HG03103 (cell line): ENCODE data around the gene LHX1.

ENCODE experiments used
- ATAC-seq: cut with Tn5 transposase; IDR thresholded peaks from one replicate; pipeline ENCODE4 v1.9.1; 2021; ENCODE audit warnings: low read depth; ENCODE audit not compliant: unreplicated experiment

LHX1 gene

DNA sequence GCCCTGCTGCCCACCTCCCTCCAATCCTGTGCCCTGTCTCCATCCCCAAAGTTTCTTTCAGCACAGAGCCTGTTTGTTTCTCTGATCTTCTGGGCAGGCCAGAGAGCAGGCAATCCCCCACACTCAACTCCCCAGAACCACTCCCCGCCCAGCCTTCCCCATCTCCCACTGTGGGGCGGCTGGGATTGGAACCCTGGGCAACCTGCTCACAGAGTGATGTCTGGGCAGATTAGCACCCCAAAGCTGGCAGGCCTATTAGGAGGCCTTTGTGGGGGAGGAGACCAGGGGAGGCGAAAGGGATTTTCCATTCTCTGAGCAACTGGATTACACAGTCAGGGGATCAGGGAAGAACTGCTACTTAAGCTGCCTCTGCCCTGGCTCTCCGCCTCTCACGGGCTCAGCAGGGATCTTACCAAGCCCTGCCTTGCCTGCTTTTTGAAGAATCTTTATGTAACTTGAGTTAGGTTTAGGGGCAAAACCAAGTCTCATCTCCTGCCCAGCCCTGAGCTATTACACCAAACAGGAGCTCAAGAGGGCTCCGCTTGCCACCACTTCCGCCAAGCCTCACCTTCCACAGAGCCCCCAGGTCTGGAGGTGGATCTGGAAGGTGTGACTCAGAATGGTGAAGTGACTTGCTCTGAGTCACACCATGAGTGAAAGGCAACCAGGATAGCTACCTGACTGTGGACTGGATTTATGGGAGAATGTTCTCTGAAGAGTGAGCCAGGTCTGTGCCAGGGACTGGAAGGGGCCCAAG is 16.0 kb upstream of the LHX1 start:
- no peak for ATAC-seq

- ATAC-seq: no peak
Observed at GRCh38 chr17:36922175-36922574, 15.1 kb upstream of the LHX1 start.

GRCh38 chr17:36923814-36924221 is 13.5 kb upstream of the LHX1 start:
- ATAC-seq: no peak

- no peak for ATAC-seq
Observed at GRCh38 chr17:36926226-36926625, 11.0 kb upstream of the LHX1 start.

- ATAC-seq: no peak
Observed at GRCh38 chr17:36926701-36927100, 10.6 kb upstream of the LHX1 start.

DNA sequence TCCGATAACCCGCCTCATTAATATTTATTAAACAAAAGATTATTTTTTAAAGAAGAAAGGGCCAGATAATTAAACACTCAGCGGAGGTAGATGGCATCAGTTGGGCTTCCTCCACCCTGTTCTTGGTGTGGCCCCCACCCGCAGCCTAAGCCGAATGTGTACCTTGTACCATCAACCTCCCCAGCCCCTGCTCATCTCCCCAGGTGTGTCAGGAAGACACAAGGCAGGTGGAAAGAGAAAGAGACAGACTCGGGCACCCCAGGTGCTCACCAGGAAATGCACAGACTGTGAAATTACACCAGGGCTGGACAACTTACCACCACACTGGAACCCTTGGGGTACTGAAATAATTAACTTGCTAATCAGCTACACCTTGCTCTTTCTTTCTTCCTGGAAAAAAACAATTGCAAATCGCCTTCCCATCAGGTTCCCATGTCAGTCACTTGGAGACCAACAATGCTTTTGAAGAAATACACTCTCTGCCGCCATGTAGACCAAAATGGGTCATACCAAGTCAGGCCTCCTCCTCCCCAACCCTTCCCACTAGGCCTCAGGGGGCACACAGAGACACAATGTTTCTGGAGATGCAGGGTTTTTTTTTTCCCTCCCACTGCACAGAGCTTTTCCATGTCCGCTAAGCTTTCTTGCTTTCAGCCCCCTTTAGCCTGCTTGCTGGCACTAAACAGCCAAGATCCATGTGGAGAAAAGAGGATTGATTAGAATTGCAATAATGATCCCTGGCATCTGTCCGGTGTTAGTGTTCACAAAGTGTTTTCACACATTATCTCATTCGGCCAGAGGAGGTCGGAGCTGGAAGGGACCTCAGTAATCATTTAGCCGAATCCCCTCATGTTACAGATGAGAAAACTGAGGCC is 8.6 kb upstream of the LHX1 start:
- ATAC-seq: no peak

GRCh38 chr17:36929851-36930582 is 7.3 kb upstream of the LHX1 start:
- no peak for ATAC-seq

DNA sequence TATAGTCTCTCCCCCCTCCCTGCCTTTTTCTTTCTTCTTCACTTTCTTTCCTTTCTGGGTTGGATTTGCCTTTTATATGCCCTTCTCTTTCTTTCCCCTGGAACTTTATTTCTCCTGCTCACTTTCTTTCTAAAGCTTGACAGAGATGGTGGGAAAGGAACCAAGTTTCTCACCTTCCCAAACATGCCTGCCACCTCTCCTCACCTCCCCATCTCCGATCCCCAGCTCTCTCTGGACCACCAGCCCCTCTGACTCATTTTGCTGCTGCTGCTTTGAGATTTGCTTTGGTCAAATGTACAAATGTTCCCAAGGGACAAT is 6.7 kb upstream of the LHX1 start:
- ATAC-seq: no peak

DNA sequence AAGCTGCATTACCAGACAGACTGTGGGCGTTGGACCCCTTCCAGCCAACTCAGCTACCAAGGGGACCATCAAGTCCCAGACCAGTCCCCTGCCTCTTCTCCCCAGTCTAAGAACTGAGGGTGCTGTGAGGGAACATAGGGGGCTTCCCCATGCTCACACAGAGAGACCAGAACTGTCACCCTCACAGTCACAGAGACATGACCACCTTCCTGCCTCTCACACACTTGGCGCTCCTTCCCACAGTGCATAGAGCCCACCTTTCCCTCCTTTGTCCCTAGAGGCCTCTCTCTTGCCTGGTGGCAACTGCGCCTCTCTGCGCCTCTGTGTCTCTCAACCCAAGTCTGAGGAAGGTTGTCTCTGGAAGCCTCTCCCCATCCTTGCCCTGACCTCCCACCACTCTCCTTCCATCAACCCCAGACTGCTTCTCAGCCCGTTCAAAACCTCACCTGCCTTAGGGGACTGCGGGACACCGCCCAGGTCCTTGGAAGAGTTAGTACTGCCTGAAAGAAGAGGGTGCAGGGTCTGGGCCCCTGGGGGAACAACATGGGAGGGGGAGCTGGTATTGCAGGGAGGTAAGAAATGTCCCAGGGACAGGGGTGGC is 6.1 kb upstream of the LHX1 start:
- ATAC-seq: no peak

GRCh38 chr17:36931697-36932382 is 5.4 kb upstream of the LHX1 start:
- ATAC-seq: no peak

- ATAC-seq: no peak
Observed at GRCh38 chr17:36932383-36932693, 4.9 kb upstream of the LHX1 start.

GRCh38 chr17:36932694-36933511 is 4.4 kb upstream of the LHX1 start:
- no peak for ATAC-seq

GRCh38 chr17:36933512-36934143 is 3.6 kb upstream of the LHX1 start:
- no peak for ATAC-seq

GRCh38 chr17:36934144-36934691 is 3.1 kb upstream of the LHX1 start:
- no peak for ATAC-seq

- ATAC-seq: no peak
Observed at GRCh38 chr17:36934692-36935630, 2.3 kb upstream of the LHX1 start.

DNA sequence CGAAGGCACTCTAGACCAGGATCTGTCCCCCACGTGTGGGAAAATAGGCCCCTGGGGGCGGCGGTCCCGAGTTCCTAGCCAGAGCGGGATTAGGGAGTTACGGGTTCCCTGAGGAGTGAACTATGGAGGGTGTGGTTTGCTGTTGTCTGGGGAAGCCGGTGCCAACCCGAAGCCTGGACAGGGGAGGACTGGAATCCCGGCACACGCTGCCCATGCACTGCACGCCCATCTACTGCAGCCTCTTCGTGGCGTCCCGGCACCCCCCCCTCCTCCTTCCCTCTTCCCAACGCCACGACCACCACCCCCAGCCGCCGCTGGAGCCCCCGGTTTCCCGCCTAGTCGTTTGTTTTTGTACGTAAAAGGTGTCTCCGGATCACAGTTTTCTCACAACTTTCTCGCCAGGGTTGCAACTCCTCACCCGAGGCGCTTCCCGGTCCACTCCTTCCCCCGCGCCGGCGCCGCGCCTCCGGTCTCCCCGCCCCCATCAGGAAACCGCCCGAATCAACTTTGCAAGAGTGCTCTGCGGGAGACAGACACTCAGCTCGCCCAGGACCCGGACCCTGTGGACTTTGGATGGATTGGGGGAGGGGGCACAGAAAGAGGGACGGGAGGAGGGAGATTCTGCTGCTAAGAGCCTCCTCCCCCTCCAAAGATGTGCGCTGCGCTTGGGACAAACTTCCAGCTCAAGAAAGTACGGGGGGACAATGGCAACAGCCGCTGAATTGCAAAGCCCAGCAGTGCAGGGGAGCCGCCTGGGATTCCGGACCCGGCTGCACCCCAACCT is 1.4 kb upstream of the LHX1 start:
- no peak for ATAC-seq

DNA sequence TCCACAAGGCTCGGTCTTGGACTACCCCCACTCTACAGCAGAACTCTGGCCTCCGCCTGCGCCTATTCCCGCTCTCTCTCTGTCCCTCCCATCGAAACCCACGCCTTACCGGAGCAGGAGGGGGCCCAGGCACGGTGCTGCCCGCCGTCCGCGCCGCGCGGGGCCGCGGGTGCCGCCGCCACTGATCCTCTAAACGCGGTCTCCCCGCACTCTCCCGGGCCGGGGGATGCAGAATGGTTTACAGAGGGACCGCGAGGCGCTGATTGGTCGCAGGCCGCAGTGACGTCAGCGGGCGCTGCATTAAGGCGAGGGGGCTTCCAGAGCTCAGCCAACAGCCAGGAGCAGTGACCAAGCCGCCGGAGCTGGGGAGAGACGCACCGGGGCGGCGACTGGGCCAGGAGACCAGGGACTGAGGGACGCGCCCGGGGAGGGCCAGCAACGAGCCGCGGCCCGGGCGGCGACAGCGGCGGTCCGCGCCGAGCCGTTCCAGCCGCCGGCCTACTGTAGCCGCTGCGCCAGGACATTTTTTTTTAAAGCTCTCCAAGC is 747 bp upstream of the LHX1 start:
- no peak for ATAC-seq
